CD1c-positive myeloid dendritic cell (primary cell): Measurements from ENCODE around the gene RYR1.
A peak's percentile ranks its signal among the peaks of the same experiment; 100 is the strongest.
"Not testable (repeated sequence)": the region's sequence is repeated elsewhere in the genome, so short reads cannot be mapped to it uniquely, and the experiment has no call there.

Experiments
- DNase-seq: peaks from one replicate; pipeline ENCODE4 v3.0.0-alpha.2; 2016; ENCODE audit errors: extremely low spot score

Gene RYR1

GRCh38 chr19:38616265-38616664 lies 182.8 kb downstream of the RYR1 start:
- no peak for DNase-seq

GRCh38 chr19:38617283-38617763 lies 183.8 kb downstream of the RYR1 start:
- DNase-seq: peak; percentile 6

GRCh38 chr19:38617764-38618589 lies 184.5 kb downstream of the RYR1 start, which contains the start of gene MAP4K1:
Gene MAP4K1 (minus strand): TSS chr19:38617953. CDS start chr19:38617895, 58 bp downstream.
- peak; percentile 46 for DNase-seq

GRCh38 chr19:38618590-38619360 lies 185.3 kb downstream of the RYR1 start, which contains the start of gene EIF3K:
Gene EIF3K (plus strand): TSS chr19:38619188. CDS start chr19:38619269, 81 bp downstream.
- peak; percentile 100 for DNase-seq

- no peak for DNase-seq
Observed at GRCh38 chr19:38619361-38620174, 186.1 kb downstream of the RYR1 start.

GRCh38 chr19:38624822-38625221 lies 191.3 kb downstream of the RYR1 start:
- DNase-seq: no peak

- DNase-seq: no peak
Observed at GRCh38 chr19:38626401-38626800, 192.9 kb downstream of the RYR1 start.

- DNase-seq: no peak
Observed at GRCh38 chr19:38629568-38629967, 196.1 kb downstream of the RYR1 start.

GRCh38 chr19:38631301-38631700 lies 197.8 kb downstream of the RYR1 start:
- DNase-seq: not testable (repeated sequence)

GRCh38 chr19:38631811-38632475 lies 198.5 kb downstream of the RYR1 start:
- DNase-seq: not testable (repeated sequence)

- DNase-seq: no peak
Observed at GRCh38 chr19:38632476-38633213, 199.2 kb downstream of the RYR1 start.

- peak; percentile 83 for DNase-seq
Observed at GRCh38 chr19:38634757-38635482, 201.4 kb downstream of the RYR1 start.

GRCh38 chr19:38635483-38636399 lies 202.2 kb downstream of the RYR1 start:
- DNase-seq: no peak
